GM18498 (cell line): ENCODE results near the gene PNLIPRP2.

ENCODE experiments used
- ATAC-seq: cut with Tn5 transposase; IDR thresholded peaks from one replicate; pipeline ENCODE4 v1.9.1; 2021; ENCODE audit warnings: mild to moderate bottlenecking, moderate library complexity; ENCODE audit not compliant: unreplicated experiment

PNLIPRP2 gene

DNA sequence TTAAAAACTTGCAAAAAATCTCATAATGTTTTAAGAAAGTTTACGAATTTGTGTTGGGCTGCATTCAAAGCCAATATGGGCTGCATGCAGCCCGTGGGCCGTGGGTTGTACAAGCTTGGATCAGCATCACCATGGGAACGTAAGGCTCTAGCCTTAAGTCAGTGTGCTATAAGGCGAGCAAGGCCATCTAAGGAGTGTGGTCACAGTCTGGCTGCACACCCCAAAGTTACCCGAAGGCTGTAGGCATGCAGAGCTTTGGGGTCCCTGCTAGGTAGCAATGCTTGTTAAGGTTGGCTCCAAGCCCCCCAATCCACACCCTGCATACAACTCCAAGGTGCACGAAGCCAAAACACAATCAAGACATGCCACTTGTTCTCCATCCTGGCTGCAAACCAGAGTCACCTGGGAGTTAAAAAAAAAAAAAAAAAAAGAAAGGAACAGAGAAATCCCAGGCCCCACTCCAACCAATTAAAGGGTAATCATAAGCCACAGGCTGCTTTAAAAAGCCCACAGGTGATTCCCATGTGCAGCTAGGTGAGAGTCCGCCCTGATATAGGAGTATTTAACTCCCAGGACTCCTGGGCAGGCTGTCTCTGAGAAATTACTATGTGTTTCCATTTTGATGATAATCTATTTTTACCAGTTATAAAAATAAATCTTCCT, 8.5 kb upstream of the PNLIPRP2 start:
- ATAC-seq = no peak

DNA sequence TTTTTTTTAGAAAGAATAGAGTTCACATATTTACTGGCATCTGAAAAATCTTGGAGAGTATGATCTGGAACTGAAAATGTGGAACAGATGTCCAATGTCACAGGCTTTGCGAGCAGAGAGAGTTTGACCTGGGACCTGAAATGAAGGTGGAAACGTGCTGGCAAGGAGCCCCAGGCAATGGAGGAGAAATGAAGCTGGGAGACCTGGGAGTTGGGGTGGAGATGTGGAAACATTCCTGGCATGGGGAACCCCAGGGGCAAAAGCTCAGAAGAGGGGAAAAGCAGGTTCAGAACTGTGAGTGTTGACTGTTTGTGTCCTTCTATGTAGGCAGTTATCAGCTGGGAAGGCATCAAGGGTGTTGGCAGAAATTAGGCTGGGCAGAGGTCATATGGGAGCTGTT, 7.3 kb upstream of the PNLIPRP2 start:
- no peak for ATAC-seq

DNA sequence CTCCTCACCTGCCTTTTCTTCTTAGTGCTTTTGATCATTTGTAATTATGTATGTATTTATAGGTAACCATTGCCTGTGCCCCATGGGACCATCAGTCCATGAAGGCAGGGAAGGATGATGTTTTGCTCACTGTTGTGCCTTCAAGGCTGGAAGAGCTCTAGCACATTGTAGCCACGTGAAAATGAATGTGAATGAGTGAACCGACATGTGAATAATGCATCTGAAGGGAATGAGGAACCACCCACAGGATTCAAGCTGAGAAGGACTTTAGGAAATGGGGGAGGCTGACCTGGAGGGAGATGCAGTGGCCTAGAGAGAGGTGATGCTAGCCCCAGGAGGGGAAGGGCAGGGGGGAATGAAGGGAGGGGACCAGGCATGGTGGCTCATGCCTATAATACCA, 6.0 kb upstream of the PNLIPRP2 start:
- ATAC-seq = no peak

DNA sequence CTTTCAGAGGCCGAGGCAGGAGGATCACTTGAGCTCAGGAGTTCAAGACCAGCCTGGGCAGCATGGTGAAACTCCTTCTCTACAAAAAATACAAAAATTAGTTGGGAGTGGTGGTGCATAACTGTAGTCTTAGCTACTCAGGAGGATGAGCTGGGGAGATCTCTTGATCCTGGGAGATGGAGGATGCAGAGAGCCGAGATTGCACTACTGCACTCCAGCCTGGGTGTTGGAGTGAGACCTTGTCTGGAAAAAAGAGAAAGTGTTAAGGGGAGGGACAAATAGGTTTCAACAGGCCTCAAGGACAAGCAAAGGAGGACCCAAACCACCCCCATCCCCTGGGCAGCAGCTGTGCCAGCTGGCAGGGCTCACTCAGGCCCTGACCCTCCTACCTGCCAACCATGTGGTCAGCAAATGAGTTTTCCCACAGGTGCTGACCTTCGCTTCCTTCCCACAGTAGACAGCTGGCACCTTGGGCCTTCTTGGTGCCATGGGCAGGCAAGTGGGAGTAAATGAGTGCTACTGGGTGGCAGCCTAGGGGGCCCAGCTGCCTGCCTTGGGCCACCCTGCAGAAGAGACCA, 5.5 kb upstream of the PNLIPRP2 start:
- ATAC-seq = no peak

DNA sequence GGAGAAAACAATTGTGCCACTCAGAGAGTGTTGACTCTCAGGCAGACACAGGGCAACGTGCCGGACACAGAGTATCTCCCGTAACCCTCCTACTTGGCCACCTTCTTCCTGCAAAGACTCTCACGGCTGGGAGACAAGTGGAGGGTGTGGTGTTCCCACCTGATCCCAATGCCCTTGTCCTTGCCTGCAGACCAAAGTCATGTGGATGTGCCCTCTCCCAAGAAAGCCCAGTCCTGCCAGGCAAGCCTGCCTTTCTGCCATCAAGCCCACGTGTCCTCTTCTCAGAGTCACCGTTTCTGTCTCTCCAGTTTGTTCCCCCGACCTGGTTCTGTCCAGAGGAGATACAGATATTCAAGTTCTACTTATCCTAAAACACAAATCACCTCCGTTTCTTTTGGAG, 723 bp downstream of the PNLIPRP2 start:
- ATAC-seq = no peak

DNA sequence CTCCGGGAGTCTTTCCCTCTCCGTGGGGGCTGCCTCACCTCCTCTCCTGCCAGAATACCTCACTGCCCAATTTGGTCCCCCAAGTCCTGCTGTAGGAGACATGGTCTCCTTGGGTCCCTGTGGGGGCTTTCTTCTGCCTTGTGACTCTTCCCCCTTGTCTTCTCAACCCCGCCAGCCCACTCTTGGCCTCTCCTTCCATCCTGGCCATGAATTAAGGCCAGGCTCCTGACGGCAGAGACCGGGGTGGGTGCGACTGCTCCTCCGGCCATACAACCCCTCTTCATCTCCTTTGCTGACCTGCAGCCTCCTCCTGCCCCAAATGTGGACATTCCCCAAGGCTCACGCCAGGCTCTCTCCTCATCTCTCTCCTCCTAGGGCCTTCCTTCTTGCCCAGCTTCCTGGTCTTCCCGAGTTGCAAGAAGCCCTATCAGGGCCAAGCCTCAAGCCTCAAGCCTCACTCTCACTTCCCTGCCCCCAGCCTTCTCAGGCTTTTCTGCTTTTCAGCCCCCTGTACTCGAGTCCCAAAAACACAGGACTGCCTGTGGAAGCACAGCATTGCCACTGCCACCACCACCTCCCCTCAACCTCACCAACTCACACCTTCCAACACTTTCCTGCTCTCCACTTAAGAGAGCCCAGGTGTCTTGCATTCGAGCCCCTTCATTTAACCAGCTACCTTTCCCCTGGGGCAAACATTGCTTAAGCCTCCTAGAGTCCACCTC, 1.3 kb downstream of the PNLIPRP2 start:
- ATAC-seq = no peak

DNA sequence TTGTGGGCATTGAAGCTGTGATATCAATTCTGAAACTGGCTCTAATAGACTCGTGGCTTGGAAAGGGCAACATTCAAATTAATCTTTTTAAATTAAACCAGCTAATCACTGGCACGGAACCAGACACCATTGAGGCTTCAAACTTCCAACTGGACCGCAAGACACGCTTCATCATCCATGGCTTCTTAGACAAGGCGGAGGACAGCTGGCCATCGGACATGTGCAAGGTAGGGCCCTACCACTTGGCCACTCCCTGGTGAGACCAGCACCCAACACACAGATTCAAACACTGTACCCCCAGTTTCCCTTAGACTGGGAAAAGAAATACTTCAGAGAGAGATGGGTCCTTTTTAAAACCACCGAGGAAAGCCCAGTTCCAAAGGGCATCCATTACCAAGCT, 5.1 kb downstream of the PNLIPRP2 start:
- ATAC-seq = no peak

DNA sequence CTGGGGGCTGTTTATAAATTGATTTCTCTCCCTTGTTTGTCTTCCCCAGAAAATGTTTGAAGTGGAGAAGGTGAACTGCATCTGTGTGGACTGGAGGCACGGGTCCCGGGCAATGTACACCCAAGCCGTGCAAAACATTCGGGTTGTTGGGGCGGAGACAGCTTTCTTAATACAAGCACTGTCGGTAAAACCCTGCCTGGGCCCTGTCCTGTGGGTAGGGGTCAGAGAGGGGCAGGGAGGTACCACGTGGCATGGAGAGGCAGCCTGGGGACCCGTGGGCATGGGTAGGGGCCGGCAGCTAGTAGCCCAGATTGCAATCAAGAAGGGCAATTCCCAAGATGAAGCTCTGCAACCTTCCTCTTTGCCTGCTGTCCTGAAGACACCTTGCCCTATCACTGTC, 6.1 kb downstream of the PNLIPRP2 start:
- ATAC-seq = no peak

DNA sequence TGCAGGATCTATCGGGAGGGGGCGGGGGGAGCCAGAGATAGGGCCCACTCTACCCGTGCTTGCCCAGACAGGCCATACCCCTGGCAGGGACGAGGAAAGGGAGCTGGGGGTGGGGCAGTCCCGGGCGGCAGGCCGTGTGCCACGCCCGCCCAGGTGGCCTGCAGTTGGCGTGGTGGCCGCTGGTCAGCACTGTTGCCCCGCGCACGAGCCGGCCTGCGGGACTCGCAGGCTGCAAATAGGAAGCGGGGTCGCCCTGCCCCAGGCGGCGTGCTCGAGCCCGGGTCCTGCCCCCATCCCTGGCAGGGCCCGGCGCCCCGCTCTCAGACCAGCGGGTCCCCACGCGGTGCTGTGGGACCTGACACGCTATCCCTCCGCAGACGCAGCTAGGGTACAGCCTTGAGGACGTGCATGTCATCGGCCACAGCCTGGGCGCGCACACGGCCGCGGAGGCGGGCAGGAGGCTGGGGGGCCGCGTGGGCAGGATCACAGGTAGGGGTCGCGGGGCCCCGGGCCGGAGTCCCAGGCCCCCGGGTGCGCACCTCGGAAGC, 6.7 kb downstream of the PNLIPRP2 start:
- no peak for ATAC-seq

DNA sequence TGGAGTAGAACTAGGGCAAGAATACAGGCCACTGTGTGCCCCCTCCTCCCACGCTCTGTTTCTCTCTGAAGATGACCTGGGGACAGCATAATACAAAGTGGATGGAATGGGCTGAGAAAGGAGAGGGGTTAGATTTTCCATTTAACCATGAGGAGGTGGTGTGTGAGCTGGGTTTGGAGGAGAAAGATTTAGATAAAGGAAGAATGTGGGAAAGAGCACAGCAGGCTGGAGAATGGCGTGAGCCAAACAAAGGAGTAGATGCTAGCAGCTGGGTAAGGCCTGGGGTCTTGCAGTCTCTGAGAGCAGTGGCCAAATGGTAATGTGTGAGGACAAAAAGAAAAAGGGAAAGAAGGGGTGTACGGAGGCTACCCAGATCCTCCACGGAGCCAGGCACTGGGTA, 8.6 kb downstream of the PNLIPRP2 start:
- ATAC-seq = no peak

DNA sequence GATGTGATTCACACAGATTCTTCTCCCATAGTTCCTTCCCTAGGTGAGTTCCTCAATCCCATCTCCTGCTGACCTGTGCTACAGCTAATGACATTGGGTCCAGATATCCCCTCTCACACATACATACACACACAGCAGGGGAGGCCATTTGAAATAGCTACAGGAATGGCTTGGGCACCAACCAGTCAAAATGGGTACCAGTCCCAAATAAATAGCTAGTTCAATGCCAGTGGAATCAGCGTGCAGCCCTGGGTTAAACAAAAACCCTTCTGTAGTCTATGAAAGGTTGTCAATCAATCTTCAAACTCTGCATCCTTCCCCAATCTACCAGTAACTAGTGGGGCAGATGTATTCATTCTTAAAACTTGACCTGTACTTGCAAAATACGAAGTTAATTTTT, 9.3 kb downstream of the PNLIPRP2 start:
- no peak for ATAC-seq

DNA sequence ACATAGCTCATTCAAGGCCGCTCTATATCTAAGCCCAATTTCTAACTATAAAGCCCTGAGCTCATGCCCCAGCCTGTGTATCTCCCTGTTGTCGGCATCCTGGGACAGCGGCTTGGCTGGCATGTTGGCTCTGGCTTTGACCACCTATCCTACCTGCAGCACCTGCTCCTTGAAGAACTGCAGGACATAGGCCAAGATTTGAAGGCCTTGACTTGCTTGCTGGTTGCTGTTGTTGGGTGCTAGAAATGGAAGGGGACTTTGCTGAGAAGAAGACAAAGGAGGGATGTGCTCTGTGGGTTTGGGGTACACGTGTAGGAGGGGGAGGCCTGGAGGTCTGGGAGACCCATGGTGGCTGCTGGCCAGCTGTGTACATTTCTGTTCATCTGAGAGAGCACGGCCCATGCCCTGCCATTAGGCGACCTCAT, 11.1 kb downstream of the PNLIPRP2 start:
- no peak for ATAC-seq

DNA sequence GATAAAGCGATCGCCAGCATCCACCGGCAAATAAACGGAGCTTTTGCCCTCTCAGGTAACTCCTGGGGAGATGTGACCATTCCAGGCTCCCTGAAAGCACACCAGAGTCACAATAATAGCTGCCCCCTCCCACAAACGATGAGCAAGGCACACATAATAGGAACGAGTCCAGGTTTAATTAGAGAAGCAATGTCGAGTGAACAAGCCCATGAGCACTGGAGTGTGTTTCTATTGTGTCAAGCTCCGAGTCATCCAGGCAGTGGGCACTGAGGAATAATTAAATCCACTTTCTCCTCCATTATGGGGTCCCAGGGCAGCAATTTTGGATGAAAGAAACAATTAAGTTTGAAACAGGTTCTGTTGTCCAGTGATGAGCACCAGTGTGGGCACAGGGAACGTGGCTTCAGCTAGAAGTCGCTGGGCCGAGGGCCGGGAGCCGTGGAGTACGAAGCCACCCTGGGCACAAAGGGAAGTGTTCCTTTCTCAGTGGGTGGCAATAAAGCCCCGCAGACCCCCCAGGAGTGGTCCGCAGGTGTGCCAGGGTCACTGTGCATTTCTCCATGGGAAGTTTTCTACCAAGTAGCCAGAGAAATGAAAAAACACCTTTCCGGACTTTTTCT, 12.0 kb downstream of the PNLIPRP2 start:
- no peak for ATAC-seq

DNA sequence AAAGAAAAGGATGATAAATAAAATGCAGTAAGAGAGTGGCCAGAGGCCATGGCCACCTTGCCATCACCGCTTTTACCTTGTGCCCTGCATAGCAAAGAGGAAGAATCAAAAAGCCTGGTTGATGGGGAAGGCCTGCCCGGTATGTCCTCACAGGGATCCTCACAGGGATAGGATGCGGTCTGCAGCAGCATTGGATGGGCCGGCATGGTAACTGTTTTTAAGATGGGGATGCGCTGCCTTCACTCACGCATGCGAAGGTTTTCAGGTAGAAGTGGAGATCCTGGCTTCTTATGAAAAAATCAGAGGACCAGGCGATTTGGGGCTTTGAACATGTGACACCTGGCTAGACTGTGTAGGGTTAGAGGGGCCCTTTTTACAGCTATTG, 12.5 kb downstream of the PNLIPRP2 start:
- ATAC-seq = no peak

DNA sequence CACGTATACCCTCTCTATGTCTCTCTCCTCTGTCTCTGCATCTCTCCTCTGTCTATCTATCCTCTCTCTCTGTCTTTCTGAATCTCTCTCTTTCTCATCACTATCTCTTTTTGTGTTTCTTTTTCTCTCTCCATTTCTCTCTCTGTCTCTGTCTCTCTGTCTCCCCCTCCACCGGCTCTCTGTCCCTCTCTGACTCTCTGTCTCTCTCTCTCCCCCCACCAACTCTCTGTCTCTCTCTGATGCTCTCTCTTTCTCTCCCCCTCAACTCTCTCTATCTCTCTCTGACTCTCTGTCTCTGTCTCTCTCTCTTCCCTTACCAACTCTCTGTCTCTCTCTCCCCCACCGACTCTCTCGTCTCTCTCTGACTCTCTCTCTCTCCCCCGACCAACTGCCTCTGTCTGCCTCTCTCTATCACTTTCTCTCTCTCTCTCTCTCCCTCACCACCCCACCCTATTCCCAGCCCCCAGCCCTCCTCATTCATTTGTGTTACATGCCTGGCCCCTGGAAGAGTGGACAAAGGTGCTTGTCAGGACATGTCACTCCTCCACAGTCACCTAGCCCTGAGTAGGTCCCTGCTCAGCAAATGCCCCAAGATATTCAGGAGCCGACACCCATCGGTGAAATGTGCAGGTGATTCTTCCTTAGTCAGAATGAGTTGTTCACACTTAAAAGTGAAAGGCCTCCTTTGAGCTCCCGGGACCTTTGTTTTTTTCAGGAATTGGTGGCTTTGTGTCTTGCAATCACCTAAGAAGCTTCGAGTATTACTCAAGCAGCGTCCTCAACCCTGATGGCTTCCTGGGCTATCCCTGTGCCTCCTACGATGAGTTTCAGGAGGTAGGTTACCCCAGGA, 13.6 kb downstream of the PNLIPRP2 start:
- no peak for ATAC-seq

DNA sequence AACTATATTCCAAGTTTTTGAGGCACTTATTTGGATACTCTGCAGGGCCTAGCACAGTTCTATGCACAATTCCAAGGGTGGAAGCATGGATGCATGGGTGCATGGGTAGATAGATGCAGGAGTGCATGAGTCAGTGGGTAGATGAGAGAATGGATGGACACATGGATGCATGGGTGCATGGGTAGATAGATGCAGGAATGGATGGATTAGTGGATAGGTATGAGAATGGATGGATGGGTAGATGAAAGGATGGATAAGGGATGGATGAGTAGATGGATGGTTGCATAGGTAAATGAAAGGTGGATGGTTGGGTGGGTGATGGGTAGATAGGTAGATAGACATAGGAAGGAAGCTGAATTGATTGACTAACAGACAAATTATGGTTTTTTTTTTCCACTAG, 15.6 kb downstream of the PNLIPRP2 start:
- no peak for ATAC-seq

DNA sequence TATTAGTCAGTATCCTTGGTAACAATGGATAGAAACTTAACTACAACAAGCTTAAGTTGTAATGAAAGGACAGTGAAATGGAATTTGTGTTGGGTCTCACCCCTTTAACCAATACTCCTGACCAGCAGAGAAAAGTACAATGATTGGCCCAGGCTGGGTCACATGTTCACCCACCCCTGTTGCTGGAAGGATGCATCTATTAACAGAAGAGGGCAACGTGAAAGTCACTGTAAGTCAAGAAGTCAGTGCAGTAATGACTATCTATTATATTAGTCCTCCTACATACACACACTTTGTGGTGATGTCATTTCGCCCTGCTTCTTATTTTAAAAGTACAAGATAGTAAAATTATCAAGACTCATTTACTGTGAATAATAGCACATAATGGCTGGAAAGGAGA, 16.2 kb downstream of the PNLIPRP2 start:
- ATAC-seq = no peak

DNA sequence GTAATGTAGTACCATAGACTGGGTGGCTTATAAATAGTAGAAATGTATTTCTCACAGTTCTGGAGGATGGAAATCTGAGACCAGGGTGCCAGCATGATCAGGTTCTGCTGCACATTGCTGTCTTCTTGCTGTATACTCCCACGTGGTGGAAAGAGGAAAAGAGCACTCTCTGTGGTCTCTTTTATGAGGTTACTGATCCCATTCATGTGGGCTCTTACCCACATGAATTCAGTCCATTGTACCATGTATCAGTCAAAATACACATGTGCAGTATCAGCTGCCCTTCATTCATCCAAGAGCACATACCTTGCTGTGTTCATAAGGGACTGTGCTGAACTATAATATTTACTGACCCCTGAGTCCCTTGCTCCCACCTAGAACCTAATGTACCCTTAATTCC, 17.1 kb downstream of the PNLIPRP2 start:
- no peak for ATAC-seq

DNA sequence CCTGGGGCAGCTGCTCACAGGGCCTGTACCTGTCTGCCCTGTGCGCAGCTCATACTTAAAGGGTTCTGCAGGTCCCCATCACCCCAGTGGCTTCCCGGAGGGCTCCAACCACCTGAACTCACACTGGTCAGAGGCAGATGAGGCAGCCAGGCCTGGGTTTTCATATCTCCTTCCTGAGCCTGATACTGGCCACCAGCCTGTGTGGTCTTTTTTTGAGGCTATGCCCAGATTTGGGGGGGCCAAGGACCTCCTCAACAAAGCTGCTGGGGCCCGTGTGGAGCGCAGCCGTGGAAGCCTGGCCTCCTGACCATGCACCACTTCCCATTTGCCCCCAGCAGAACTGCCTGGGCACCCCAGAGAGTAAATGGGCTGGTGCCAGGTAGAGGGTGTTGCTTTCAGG, 25.7 kb downstream of the PNLIPRP2 start:
- no peak for ATAC-seq

DNA sequence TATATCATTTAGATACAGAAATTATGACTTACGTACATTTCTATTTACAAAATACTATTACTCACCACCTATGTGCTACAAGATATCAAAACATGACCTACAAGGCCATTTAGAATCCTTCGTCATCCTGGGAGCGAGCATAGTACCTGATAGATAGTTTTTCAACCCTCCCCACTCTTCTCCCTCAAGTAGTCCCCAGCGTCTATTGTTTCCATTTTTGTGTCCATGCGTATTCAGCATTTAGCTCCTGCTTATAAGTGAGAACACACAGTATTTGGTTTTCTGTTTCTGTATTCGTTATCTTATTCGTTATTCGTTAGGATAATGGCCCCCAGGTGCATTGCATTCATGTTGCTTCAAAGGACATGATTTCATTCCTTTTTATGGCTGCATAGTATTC, 28.1 kb downstream of the PNLIPRP2 start:
- ATAC-seq = no peak

DNA sequence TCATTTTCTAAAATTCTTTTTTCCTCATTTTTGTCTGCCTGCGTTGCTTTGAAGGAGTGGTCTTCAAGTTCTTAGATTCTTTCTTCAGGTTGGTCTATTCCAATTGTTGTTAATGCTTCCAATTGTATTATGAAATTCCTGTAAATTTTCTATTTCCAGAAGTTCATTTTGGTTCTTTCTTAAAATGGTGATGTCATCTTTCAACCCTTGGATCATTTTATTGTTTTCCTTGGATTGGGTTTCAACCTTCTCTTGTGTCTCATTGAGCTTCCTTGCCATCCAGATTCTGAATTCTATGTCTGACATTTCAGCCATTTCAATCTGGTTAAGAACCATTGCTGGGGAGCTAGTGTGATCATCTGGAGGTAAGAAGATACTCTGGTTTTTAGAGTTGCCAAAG, 33.1 kb downstream of the PNLIPRP2 start:
- no peak for ATAC-seq
